ENCODE data around the gene CERKL.

- TF ChIP-seq, protein P1, sequence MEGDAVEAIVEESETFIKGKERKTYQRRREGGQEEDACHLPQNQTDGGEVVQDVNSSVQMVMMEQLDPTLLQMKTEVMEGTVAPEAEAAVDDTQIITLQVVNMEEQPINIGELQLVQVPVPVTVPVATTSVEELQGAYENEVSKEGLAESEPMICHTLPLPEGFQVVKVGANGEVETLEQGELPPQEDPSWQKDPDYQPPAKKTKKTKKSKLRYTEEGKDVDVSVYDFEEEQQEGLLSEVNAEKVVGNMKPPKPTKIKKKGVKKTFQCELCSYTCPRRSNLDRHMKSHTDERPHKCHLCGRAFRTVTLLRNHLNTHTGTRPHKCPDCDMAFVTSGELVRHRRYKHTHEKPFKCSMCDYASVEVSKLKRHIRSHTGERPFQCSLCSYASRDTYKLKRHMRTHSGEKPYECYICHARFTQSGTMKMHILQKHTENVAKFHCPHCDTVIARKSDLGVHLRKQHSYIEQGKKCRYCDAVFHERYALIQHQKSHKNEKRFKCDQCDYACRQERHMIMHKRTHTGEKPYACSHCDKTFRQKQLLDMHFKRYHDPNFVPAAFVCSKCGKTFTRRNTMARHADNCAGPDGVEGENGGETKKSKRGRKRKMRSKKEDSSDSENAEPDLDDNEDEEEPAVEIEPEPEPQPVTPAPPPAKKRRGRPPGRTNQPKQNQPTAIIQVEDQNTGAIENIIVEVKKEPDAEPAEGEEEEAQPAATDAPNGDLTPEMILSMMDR (IDR thresholded peaks at IDR 0.05), result no peak
- TF ChIP-seq POLR2A (IDR thresholded peaks at IDR 0.05), result no peak
Measured at GRCh38 chr2:181578829-181579228, 78.1 kb downstream of the CERKL start.
